Tibial nerve (tissue), 4 donors: ENCODE measurements around the gene PTX4.

Experiments used
- CTCF ChIP-seq, 5 experiments: fragments of 200-600 bp in 3 of 5; fragments of 450-650 bp in 2 of 5; sonication (generic) in 3 of 5; IDR thresholded peaks; one replicate each; pipeline ENCODE4 v1.5.1; 2016 to 2019; ENCODE audit warnings: antibody characterized with exemption in 5 of 5, mild to moderate bottlenecking in 3 of 5, moderate library complexity in 2 of 5
- EP300 ChIP-seq, 2 donors: sonication (generic); formaldehyde crosslinking; IDR thresholded peaks; one replicate each; pipeline ENCODE4 v1.6.1; 2017; ENCODE audit warnings: antibody characterized with exemption in 2 of 2, mild to moderate bottlenecking in 1 of 2
- POLR2A ChIP-seq, 2 donors: fragments of 450-650 bp; IDR thresholded peaks; one replicate each; pipeline ENCODE4 v1.6.1; 2017; ENCODE audit warnings: antibody characterized with exemption in 2 of 2, mild to moderate bottlenecking in 2 of 2, moderate library complexity in 2 of 2

DNA sequence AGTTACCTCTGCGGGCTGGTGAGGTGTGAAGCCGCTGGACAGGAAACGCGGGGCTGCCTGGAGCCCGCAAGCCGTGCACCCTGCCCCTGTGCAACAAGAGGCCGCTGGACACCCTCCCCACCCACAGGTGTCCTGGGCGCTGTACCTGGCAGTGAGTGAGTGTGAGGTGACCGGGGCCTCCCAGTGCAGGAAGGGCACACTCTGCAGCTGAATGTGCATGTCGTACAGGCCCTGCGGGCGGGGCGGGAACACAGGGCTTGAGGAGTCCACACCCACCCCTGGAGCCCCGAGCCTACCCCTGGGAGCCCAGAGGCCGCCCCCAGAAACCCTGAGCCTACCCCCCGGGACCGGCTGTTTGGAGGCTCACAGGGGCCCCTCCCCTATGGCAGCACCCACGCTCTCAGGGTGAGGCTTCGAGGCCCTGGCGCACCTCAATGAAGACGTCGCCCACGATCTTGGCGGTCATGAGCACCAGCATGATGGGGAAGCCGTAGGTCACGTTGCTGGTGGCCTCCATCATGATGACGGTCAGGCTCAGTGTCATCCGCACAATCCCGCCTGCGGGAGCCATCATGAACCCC, 40.1 kb downstream of the PTX4 start:
- TF ChIP-seq EP300 (IDR thresholded peaks at IDR 0.05) = no peak
- no peak for TF ChIP-seq CTCF (IDR thresholded peaks at IDR 0.05)
- no peak for TF ChIP-seq POLR2A (IDR thresholded peaks at IDR 0.05)
